SK-N-SH treated with all-trans-retinoic acid at 6 μM for 48 hours (cell line): ENCODE results near the gene EPHB4.

Experiments
- ARNTL ChIP-seq: fragments of 450-650 bp; formaldehyde crosslinking; IDR thresholded peaks from 2 replicates; pipeline ENCODE4 v1.5.0; 2020; ENCODE audit warnings: low read depth, mild to moderate bottlenecking, moderate library complexity, borderline replicate concordance
- CSDC2 ChIP-seq: fragments of 250-450 bp; sonication (Bioruptor Pico); IDR thresholded peaks from 2 replicates; pipeline ENCODE4 v1.5.0; 2020; ENCODE audit warnings: mild to moderate bottlenecking, moderate library complexity
- CSRNP3 ChIP-seq: fragments of 250-450 bp; sonication (Bioruptor Pico); IDR thresholded peaks from 2 replicates; pipeline ENCODE4 v1.5.1; 2021; ENCODE audit warnings: mild to moderate bottlenecking, moderate library complexity
- POU6F1 ChIP-seq: fragments of 250-450 bp; sonication (Bioruptor Pico); IDR thresholded peaks from 2 replicates; pipeline ENCODE4 v1.8.0; 2021; ENCODE audit warnings: low read depth, mild to moderate bottlenecking, moderate library complexity, borderline replicate concordance
- SNAI2 ChIP-seq: fragments of 250-450 bp; sonication (Bioruptor Pico); IDR thresholded peaks from 2 replicates; pipeline ENCODE4 v1.5.0; 2020; ENCODE audit warnings: mild to moderate bottlenecking, moderate library complexity
- TOX ChIP-seq: fragments of 250-450 bp; sonication (Bioruptor Pico); IDR thresholded peaks from 2 replicates; pipeline ENCODE4 v1.8.0; 2021; ENCODE audit warnings: mild to moderate bottlenecking, moderate library complexity, borderline replicate concordance
- TSHZ2 ChIP-seq: fragments of 250-450 bp; sonication (Bioruptor Pico); IDR thresholded peaks from 2 replicates; pipeline ENCODE4 v1.5.0; 2020; ENCODE audit warnings: mild to moderate bottlenecking, moderate library complexity
- ZFP30 ChIP-seq: fragments of 450-650 bp; formaldehyde crosslinking; IDR thresholded peaks from 2 replicates; pipeline ENCODE4 v1.5.0; 2022; ENCODE audit warnings: mild to moderate bottlenecking, moderate library complexity
- ZNF565 ChIP-seq: fragments of 450-650 bp; formaldehyde crosslinking; conservative IDR thresholded peaks from 2 replicates; pipeline ENCODE4 v1.5.0; 2020; ENCODE audit warnings: low read depth, mild to moderate bottlenecking, moderate library complexity
- TF ChIP-seq, protein P1 (sequence below): fragments of 250-450 bp; sonication (Bioruptor Pico); IDR thresholded peaks from 2 replicates; pipeline ENCODE4 v1.5.1; 2020; ENCODE audit warnings: low read depth, mild to moderate bottlenecking, moderate library complexity

GRCh38 chr7:100856871-100857282 is 29.6 kb upstream of the EPHB4 start:
- TF ChIP-seq TSHZ2 (CRISPR knock-in tag) (no peak), SNAI2 (CRISPR knock-in tag) (no peak), ZFP30 (CRISPR knock-in tag) (no peak), POU6F1 (CRISPR knock-in tag) (no peak), ARNTL (no peak), CSDC2 (CRISPR knock-in tag) (no peak), TOX (CRISPR knock-in tag) (no peak), ZNF565 (CRISPR knock-in tag) (no peak), CSRNP3 (no peak)
- TF ChIP-seq, protein P1, sequence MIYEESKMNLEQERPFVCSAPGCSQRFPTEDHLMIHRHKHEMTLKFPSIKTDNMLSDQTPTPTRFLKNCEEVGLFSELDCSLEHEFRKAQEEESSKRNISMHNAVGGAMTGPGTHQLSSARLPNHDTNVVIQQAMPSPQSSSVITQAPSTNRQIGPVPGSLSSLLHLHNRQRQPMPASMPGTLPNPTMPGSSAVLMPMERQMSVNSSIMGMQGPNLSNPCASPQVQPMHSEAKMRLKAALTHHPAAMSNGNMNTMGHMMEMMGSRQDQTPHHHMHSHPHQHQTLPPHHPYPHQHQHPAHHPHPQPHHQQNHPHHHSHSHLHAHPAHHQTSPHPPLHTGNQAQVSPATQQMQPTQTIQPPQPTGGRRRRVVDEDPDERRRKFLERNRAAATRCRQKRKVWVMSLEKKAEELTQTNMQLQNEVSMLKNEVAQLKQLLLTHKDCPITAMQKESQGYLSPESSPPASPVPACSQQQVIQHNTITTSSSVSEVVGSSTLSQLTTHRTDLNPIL = no peak
